HepG2 (cell line): ENCODE results near the gene CACNA1C. TPM values are rescaled to one million over a fixed set of nuclear protein-coding genes. Genes with fewer than 3 reads are reported as not detected.

ENCODE experiments used
- ATAC-seq: fragments of 200-7000 bp; cut with Tn5 transposase; 3 replicates; pipeline ENCODE4 v1.9.1; 2020; ENCODE audit warnings: mild to moderate bottlenecking, moderate library complexity
- BruUV-seq: library from RNA; stranded (reverse); fragments of 400-500 nt; replicated peaks from 2 replicates; lab custom pipeline; 2021; lab: Mats Ljungman, UMichigan
- CTCF ChIA-PET: fragments of 300-600 bp; formaldehyde crosslinking; extraction: SDS; loops from one replicate; lab custom pipeline; 2021; ENCODE audit warnings: low total read pairs, inconsistent platforms, low intra/inter-chr PET ratio; lab: Yijun Ruan, JAX
- POLR2A ChIA-PET: fragments of 350-600 bp; sonication (Branson Sonifier 250); formaldehyde crosslinking; loops from one replicate; lab custom pipeline; 2020; ENCODE audit warnings: antibody characterized with exemption, inconsistent platforms; lab: Yijun Ruan, JAX
- DNase-seq: peaks from one replicate; pipeline ENCODE4 v3.0.0-alpha.2; 2015; ENCODE audit warnings: low spot score
- FAIRE-seq: peaks from 3 replicates; lab custom pipeline; 2011; peaks lifted over from hg19 to GRCh38; lab: Jason Lieb, UNC
- H2AFZ ChIP-seq: one replicate; pipeline ENCODE4 v1.6.1; 2011; ENCODE audit warnings: low read length, inconsistent platforms
- H3K27ac ChIP-seq: fragments of 300-600 bp; 3 replicates; pipeline ENCODE4 v1.8.0; 2011; ENCODE audit warnings: mixed run types, mild to moderate bottlenecking, mixed read lengths, low read length, inconsistent platforms; ENCODE audit not compliant: insufficient read depth; ENCODE audit errors: extremely low read length
- H3K27me3 ChIP-seq, 2 experiments: fragments of 200-600 bp in 1 of 2; 2 replicates in 1 of 2; 3 replicates in 1 of 2; pipeline versions ENCODE4 v1.6.0 to v1.8.0; 2011; ENCODE audit warnings: low read length in 2 of 2, mild to moderate bottlenecking in 2 of 2, moderate library complexity in 2 of 2, inconsistent platforms in 1 of 2; ENCODE audit not compliant: insufficient read depth in 2 of 2, control insufficient read depth in 1 of 2
- H3K36me3 ChIP-seq, 2 experiments: fragments of 200-600 bp in 1 of 2; replicated peaks in 1 of 2; 2 replicates in 1 of 2; 3 replicates in 1 of 2; pipeline versions ENCODE4 v1.5.1 to v1.8.0; 2011; ENCODE audit warnings: low read length in 2 of 2, inconsistent platforms in 1 of 2; ENCODE audit not compliant: insufficient read depth in 2 of 2, control insufficient read depth in 1 of 2
- H3K4me1 ChIP-seq: 2 replicates; pipeline ENCODE4 v1.5.1; 2012; ENCODE audit warnings: low read length, inconsistent platforms; ENCODE audit not compliant: insufficient read depth
- H3K4me2 ChIP-seq: 2 replicates; pipeline ENCODE4 v1.6.0; 2011; ENCODE audit warnings: low read depth, low read length, inconsistent platforms
- H3K4me3 ChIP-seq, 3 experiments: fragments of 200-600 bp in 1 of 3; sonication (generic), shearing (Covaris generic) in 1 of 3; replicated peaks in 1 of 3; 2 replicates each; pipeline ENCODE4 v1.5.1; 2011 to 2016; ENCODE audit warnings: low read length in 3 of 3, inconsistent platforms in 2 of 3, low read depth in 2 of 3, mild to moderate bottlenecking in 2 of 3, control low read depth in 1 of 3, mixed read lengths in 1 of 3; ENCODE audit not compliant: insufficient read depth in 1 of 3
- H3K79me2 ChIP-seq: one replicate; pipeline ENCODE4 v1.6.1; 2011; ENCODE audit warnings: low read length, inconsistent platforms; ENCODE audit not compliant: insufficient read depth
- H3K9ac ChIP-seq: 2 replicates; pipeline ENCODE4 v1.6.0; 2011; ENCODE audit warnings: mild to moderate bottlenecking, low read depth, low read length, inconsistent platforms; ENCODE audit not compliant: insufficient read depth
- H3K9me3 ChIP-seq: 2 replicates; pipeline ENCODE4 v1.5.1; 2012; ENCODE audit warnings: mild to moderate bottlenecking, low read length
- H4K20me1 ChIP-seq: 2 replicates; pipeline ENCODE4 v1.6.0; 2011; ENCODE audit warnings: inconsistent platforms, mild to moderate bottlenecking, low read length, moderate library complexity; ENCODE audit not compliant: insufficient read depth
- LCORL ChIP-seq, 2 experiments: fragments of 450-650 bp in 1 of 2; sonication (generic) in 1 of 2; formaldehyde crosslinking in 1 of 2; IDR thresholded peaks; 2 replicates each; pipeline versions ENCODE4 v1.5.0 to v1.6.1; 2017 to 2020; ENCODE audit warnings: antibody characterized with exemption in 1 of 2, missing genetic modification reagents in 1 of 2
- SOX13 ChIP-seq, 3 experiments: fragments of 450-650 bp in 1 of 3; sonication (generic) in 1 of 3; formaldehyde crosslinking in 1 of 3; IDR thresholded peaks in 2 of 3; conservative IDR thresholded peaks in 1 of 3; 2 replicates each; pipeline versions ENCODE4 v1.5.0 to v1.6.1; 2016 to 2020; ENCODE audit warnings: antibody characterized with exemption in 1 of 3, mild to moderate bottlenecking in 1 of 3, missing compliant biosample characterization in 1 of 3, missing genetic modification reagents in 1 of 3, moderate library complexity in 1 of 3
- ZNF234 ChIP-seq: sonication (generic); formaldehyde crosslinking; conservative IDR thresholded peaks from 2 replicates; pipeline ENCODE4 v1.5.1; 2020; ENCODE audit warnings: mild to moderate bottlenecking, missing genetic modification reagents
- ZNF670 ChIP-seq: sonication (generic); formaldehyde crosslinking; IDR thresholded peaks from 2 replicates; pipeline ENCODE4 v1.8.0; 2022; ENCODE audit warnings: mild to moderate bottlenecking, missing genetic modification reagents, borderline replicate concordance
- WGBS: methylation state at CpG from one replicate; pipeline ENCODE4 v1.1.6; 2017; ENCODE audit warnings: low lambda C conversion rate; 5-methylcytosine and 5-hydroxymethylcytosine counted together
- in situ Hi-C: cut with HindIII; loops from 2 replicates; pipeline ENCODE4 v1.10.0; 2017; ENCODE audit warnings: low pct_unique_long_range_greater_than_20kb; ENCODE audit not compliant: extremely low pct_ligation_motif_present
- intact Hi-C: fragments of 100-400 bp; cut with micrococcal nuclease; formaldehyde crosslinking; loops from one replicate; pipeline ENCODE4 v1.10.0; 2022; ENCODE audit not compliant: unreplicated experiment
- polyA plus RNA-seq, 8 experiments: library from polyadenylated mRNA; depleted of rRNA in 3 of 8; stranded (reverse) in 7 of 8; unstranded in 1 of 8; fragments of >200 nt; fragmentation: Illumina TruSeq in 4 of 8; extraction: Trizol in 4 of 8; gene quantifications; 2 replicates each; pipeline versions ENCODE4 v1.2.1 to v1.2.3, GENCODE V29; 2011 to 2016; ENCODE audit warnings: low read depth in 4 of 8, missing spikeins in 1 of 8, mixed read lengths in 1 of 8; ENCODE audit not compliant: insufficient read depth in 1 of 8
- total RNA-seq, 5 experiments: library from RNA; depleted of rRNA; stranded (reverse); fragments of >200 nt; fragmentation: Illumina TruSeq; extraction: Trizol; gene quantifications; 2 replicates each; pipeline ENCODE4 v1.2.3, GENCODE V29; 2016; ENCODE audit warnings: low read depth in 1 of 5

CACNA1C gene
- total and polyA plus RNA-seq, 2 of the 13 experiments (the other 11 are each of a cell fraction or from before 2014, with no cell fraction given) = not detected

DNA sequence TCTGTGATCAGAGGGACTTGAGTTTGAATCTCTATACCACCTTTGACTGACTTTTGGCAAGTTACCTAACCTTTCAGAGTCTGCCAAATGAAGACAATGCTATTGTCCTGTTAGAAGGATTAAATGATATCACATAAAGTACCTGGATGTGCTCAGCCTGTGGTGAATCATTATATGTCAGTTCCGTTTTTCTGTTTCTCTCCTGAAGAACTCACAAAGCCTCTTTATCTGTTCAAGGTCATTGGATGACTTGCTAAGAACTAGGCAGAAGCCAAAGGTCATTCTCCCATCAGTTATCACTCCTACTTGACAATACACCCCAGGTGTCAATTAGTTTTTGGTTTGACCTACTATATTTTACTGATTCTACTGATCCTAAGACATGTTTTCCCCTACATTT is 174.6 kb downstream of the CACNA1C start:
- H3K79me2 ChIP-seq = no peaks in the 10 kb centered on the region
- ATAC-seq (no peak), DNase-seq (no peak), FAIRE-seq (no peak)
- H3K27me3 ChIP-seq = peaks cover 0 to 4% of the 10 kb centered on the region in 2 experiments; a peak in 3 of 5 replicates
- CTCF ChIA-PET = no interaction called here
- no peak overlapping the region for H3K4me3 ChIP-seq
- TF ChIP-seq SOX13 (IDR thresholded peaks at IDR 0.05) (no peak), SOX13 (CRISPR knock-in tag; conservative IDR thresholded peaks at IDR 0.05 in 1 of 2, IDR thresholded peaks at IDR 0.05 in 1 of 2) (peak in 1 of 2 experiments; percentile 17; a peak in 1 of 4 replicates), ZNF234 (CRISPR knock-in tag) (no peak)
- intact Hi-C loops = no loop called here
- H3K9me3 ChIP-seq = no peaks in the 10 kb centered on the region
- H4K20me1 ChIP-seq = no peaks in the 10 kb centered on the region
- in situ Hi-C loops = no loop called here
- H2AFZ ChIP-seq = no peak overlapping the region
- no peak overlapping the region for H3K4me2 ChIP-seq
- no TSS peak for BruUV-seq
- H3K4me1 ChIP-seq = peaks cover 17% of the 10 kb centered on the region
- no peak overlapping the region for H3K27ac ChIP-seq
- POLR2A ChIA-PET = no interaction called here
- 0% methylated on average over 1 of the region's 1 CpG for WGBS
- no peak overlapping the region for H3K9ac ChIP-seq
- H3K36me3 ChIP-seq = no peaks in the 10 kb centered on the region

DNA sequence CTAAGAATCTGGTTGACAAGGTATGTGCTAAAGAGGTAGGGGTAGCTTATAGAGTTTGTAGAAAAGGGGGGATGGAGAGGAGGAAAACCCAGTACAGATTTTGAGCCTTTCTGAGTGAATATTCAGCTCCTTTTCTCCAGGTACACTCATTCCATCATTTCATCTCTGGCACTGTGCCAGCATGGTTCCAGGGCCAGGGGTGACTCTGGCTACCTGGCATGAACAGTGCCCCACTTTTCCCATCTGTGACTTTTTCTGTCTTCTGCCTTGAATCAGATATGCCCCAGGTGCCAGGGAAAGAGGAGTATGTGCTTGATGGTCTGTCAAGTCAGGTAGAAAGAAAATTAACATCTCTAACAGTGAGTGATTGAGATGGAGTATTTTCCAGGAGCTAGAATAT is 175.7 kb downstream of the CACNA1C start:
- H3K9ac ChIP-seq = no peak overlapping the region
- no peak for DNase-seq
- no peaks in the 10 kb centered on the region for H3K36me3 ChIP-seq
- H3K4me1 ChIP-seq = peaks cover 17% of the 10 kb centered on the region
- H4K20me1 ChIP-seq = no peaks in the 10 kb centered on the region
- FAIRE-seq = no peak
- intact Hi-C loops = no loop called here
- BruUV-seq = no TSS peak
- H3K79me2 ChIP-seq = no peaks in the 10 kb centered on the region
- no peak overlapping the region for H2AFZ ChIP-seq
- H3K27ac ChIP-seq = no peak overlapping the region
- no peak overlapping the region for H3K4me2 ChIP-seq
- ATAC-seq = no peak
- POLR2A ChIA-PET = no interaction called here
- H3K4me3 ChIP-seq = no peak overlapping the region
- CTCF ChIA-PET = no interaction called here
- TF ChIP-seq LCORL (IDR thresholded peaks at IDR 0.05) = peak; percentile 85; the same call in 1 of the 2 replicates
- TF ChIP-seq LCORL (CRISPR knock-in tag; IDR thresholded peaks at IDR 0.05) = no peak
- TF ChIP-seq ZNF670 (CRISPR knock-in tag) = no peak
- TF ChIP-seq, all 625 proteins: peak for 1
- peaks cover 0 to 5% of the 10 kb centered on the region in 2 experiments; a peak in 3 of 5 replicates for H3K27me3 ChIP-seq
- in situ Hi-C loops = no loop called here
- no peaks in the 10 kb centered on the region for H3K9me3 ChIP-seq
